NCI-H69 (cell line): Measurements from ENCODE around the gene SELENON.

Source experiments
- DNase-seq: peaks from one replicate; lab custom pipeline; 2025; lab: John Stamatoyannopoulos, UW

The SELENON gene

GRCh38 chr1:25864434-25864833 is 64.4 kb downstream of the SELENON start:
- DNase-seq: no peak

GRCh38 chr1:25866288-25866687 is 66.3 kb downstream of the SELENON start:
- no peak for DNase-seq

GRCh38 chr1:25867210-25867991 is 67.4 kb downstream of the SELENON start:
- no peak for DNase-seq
